NCI-H146 (cell line): ENCODE measurements around the gene QRICH2.
"Not testable (repeated sequence)": the region's sequence is repeated elsewhere in the genome, so short reads cannot be mapped to it uniquely, and the experiment has no call there.

Source experiments
- DNase-seq: peaks from one replicate; lab custom pipeline; 2025; lab: John Stamatoyannopoulos, UW

QRICH2 gene

DNA sequence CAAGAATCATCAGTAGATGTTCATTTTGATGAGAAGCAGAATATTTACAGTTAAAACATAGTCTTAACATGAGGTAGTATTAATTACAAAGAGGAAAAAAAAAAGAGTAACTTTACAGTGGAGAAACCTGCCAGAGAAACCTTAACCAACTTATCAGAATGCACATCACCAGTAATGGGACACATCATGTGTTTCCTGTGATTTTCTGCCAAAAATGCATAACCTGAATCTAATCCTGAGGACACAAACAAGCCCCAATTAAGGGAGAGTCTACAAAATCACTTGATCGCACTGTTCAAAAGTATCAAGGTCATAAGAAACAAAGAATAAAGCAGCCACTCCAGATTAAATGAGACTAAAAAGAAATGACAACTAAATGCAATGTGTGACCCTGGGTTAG is 18.2 kb upstream of the QRICH2 start:
- no peak for DNase-seq

DNA sequence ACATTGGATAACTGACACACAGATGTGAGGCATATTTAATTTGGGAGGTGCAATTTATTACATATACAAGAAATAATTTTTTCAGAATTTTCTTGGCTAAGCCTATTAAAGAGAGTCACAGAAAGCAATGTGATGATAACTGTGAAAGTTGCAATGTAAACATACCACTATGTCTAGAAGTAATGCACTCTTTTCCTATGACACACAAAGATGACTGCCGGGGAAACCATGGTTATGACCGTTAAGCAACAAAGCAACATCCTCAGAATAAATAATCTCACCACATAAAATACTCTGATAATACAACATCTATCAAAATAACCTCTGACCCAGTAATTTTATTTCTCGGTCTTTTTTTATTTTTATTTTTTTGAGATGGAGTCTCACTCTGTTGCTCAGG is 10.5 kb upstream of the QRICH2 start:
- DNase-seq, result no peak

DNA sequence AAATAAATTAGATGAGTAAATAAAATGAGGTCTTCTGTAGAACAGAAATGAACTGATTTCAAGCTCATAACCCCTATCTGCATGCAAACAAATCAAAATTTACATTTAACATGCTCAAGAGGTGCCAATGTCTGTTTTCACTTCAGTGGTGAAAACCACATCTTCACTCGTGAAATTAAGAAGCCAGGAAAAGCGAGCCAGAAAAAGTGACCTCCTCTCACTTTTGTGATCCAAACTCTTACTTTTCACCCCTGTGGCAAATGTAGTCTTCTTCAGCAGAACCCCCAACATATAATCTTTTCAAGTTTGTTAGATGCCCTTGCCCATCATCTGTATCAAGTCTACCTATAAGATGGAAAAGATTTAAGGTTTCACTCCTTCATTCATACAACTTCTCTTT is 9.5 kb upstream of the QRICH2 start:
- DNase-seq, result no peak

DNA sequence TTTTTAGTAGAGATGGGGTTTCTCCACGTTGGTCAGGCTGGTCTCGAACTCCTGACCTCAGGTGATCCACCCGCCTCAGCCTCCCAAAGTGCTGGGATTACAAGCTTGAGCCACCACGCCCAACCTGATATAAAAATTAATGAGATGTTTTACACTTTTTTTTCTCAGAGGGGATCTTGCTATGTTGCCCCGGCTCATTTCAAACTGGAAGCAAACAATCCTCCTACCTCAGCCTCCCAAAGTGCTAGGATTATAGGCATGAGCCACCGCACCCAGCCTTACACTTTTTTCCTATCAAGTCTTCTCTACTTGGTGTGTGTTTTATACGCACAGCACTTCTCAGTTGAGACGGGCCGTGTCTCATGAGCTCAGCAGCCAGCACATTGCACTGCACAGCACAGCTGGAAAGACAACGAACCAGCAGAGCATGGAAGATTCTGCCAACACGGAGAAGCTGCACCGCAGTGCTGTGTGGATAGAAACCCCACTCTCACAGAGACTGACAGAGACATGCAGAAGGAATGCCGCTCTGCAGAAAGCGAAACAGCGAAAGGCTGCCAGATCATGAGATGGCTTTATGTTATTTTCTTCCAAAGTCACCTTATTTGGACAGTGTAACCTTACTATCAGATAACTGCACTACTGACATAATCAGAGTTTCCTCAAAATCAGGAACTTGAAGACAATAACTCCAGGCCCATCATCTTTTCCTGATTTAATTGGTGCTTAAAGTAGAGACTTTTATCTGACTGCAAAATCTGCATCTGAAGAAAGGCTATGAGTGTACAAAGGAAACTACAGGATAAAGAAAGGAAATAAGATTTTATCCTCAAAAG is 6.5 kb upstream of the QRICH2 start:
- no peak for DNase-seq

DNA sequence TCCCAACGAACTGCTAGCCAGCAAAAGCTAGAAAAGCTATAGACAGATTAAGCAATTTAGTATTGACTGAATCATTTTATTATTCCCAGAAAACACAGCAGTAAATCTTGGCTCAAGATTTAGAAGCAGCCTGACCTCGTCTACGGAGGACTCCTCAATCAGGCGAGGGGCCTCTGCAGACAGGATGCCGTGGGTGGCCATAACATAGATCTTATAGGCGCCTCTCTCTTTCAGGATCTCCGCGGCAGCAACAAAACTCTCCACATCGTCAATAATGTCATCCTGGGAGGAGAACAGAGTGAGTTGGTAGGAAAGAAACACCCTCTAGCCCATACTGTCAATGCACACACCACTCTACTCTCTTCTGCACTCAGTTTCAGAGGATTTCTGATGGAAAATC is 4.7 kb upstream of the QRICH2 start:
- no peak for DNase-seq

DNA sequence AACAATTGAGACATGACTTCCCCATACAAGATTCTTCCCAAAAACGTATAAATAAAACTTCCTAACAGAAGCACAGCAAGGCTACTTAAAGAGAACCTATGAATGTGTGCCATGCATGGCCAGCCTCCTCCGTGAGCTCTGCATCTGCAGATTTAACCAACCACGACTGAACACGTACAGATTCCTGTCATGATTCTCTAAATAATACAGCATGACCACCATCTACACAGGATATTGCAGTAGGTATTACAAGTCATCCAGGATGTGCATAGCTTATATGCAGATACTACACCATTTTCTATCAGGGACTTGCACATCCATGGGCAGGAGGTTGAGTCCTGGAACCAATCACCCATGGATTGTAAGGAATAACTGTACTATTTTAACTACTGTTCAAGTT is 1.4 kb upstream of the QRICH2 start:
- no peak for DNase-seq

DNA sequence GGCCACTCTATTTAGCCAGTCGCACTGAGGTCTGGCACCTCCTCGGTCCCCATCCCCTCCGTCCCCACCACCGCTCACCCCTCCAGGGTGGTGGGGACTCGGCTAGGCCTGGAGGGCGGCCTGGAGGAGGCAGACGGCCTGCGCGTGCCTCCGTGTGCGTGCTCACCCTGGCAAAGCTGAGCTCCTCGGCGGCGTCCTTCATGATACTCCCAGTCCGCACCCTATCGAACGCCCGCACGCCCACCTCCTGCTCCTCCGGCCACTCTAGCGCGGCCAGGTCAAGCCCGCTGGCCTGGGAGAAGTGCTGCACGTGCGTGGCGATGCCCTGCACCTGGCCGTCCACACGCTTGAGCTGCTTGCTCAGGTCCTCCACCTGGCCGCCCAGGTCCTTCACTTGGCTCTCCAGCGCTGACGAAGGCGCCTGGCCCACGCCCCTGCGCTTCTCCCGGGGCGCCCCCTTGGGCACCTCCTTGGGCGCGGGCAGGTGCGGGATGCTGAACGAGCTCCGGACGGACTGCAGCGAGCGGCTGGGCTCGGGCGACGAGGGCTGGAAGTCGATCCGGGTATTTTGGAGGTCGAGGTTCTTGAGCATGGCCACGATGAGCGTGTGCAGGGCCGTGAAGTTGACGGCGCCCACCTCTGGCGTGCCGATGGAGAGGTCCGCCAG is 644 bp downstream of the QRICH2 start:
- DNase-seq, result no peak

DNA sequence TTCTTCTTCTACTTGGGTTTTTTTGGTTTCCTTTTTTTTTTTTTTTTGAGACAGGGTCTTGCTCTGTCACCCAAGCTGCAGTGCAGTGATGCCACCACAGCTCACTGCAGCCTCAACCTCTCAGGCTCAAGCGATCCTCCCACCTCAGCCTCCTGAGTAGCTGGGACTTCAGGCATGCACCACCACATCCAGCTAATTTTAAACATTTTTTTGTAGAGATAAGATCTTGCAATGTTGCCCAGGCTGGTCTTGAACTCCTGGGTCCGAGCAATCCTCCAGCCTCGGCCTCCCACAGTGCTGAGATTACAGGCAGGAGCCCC is 3.0 kb downstream of the QRICH2 start:
- DNase-seq, result not testable (repeated sequence)

DNA sequence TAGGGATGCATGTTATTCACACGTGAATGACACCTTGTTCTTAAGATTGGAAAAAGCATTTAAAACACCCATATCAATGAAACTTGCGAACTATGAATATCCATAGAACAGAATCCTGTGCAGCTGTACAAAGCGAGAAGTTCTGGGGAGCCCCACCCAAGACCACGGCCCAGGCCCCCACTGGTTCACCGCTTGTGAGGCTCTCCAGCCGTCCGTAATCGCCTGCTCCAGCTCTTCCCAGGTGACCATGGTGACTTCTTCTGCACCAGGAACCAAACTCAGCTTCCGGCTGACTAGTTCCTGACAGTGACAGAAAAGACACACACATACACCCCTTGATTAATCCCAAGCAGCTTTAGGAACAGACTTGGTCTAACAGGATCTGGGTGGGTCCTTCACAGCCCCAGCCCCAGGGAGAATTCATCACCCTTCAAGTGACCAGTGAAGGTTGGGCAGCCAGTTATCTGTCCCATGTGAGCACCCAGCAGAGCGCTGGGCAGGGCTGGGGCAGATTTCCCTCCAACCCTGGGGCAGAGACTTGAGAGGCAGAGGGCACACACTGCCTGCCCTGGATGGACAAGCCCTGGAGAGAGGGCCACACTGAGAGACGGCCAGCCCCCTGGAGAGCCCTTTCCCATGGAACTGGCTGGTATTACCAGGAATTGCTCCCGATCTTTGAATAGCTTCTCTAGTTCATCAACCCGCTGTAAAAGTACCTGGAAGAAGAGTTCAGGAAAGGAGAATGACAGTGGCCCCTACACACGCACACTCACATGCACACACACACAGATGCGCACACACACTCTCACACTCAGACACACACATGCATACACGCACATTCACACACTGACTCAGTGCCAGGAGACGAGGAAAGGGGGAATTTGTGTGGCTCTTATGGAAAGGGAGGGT is 3.6 kb downstream of the QRICH2 start:
- DNase-seq, result no peak

DNA sequence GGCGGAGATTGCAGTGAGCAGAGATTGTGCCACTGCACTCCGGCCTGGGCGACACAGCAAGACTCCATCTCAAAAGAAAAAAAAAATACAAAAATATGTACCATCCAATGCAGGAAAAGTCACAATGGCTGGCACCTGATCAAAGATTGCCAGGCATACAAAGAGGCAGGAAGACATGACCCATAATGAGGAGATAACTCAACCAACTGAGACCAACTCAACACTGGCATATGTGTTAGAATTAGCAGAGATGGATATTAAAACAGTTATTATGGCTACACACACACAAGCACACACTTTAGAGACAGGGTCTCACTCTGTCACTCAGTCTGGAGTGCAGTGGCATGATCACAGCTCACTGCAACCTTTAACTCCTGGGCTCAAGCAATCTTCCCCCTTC is 10.6 kb downstream of the QRICH2 start:
- no peak for DNase-seq

DNA sequence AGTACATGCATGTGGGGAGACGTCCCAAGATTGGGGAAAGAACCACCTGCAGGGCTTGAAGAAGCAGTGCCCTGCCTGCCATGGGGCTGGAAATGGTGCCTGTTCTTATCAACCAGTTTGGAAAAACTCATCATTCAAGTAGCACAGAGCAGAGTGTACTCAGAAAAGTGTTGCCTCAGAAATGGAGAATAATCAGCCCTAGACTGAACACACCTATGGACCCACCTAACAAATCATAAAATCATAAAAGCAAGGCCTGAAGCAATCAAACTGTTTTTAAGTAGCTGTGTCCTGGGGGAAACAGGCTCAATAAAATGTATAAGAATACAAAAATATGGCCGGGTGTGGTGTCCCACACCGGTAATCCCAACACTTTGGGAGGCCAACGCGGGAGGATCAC is 11.2 kb downstream of the QRICH2 start:
- DNase-seq, result no peak

DNA sequence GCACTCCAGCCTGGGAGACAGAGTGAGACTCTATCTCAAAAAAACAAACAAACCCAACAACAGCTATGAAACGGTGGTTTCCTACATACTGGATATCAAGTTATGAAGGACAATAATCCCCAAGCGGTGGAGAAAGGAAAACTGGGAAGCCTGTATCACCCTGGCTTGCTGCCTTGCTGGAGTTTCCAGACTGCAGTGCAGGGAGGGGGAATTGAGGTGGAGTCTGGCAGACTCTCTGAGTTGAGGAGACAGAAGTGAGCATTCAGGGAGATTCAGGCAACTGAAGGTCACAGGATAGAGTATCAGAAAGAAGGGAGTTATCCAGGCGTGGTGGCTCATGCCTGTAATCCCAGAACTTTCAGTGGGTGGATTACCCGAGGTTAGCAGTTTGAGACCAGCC is 11.9 kb downstream of the QRICH2 start:
- no peak for DNase-seq

DNA sequence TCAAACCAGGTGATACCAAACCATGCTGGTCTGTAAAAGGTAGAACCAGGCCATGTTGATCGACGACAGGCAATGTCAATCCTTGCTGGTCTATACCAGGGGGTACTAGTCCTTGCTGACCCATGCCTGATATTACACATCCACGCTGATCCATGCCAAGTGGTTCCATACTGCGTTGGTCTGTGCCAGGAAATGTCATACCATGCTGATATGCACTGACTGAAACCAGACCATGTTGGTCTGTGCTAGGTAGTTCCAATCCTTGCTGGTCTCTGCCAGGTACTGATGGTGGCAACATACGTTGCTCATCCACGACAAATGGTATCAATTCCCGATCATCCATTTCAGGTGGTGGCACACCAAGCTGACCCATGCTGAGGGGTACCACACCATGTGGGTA is 15.0 kb downstream of the QRICH2 start:
- no peak for DNase-seq

DNA sequence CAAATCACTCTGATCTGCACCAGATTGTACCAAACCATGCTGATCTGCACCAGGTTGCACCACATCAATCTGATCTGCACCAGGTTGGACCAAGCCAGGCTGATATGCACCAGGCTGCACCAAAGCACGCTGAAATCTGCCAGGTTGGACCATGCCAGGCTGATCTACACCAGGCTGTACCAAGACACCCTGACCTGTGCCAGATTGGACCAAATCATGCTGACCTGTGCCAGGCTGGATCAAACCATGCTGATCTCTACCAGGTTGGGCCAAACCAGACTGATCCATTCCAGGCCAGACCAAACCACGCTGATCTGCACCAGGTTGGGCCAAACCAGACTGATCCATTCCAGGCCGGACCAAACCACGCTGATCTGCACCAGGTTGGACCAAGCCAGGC is 15.5 kb downstream of the QRICH2 start:
- DNase-seq, result no peak

DNA sequence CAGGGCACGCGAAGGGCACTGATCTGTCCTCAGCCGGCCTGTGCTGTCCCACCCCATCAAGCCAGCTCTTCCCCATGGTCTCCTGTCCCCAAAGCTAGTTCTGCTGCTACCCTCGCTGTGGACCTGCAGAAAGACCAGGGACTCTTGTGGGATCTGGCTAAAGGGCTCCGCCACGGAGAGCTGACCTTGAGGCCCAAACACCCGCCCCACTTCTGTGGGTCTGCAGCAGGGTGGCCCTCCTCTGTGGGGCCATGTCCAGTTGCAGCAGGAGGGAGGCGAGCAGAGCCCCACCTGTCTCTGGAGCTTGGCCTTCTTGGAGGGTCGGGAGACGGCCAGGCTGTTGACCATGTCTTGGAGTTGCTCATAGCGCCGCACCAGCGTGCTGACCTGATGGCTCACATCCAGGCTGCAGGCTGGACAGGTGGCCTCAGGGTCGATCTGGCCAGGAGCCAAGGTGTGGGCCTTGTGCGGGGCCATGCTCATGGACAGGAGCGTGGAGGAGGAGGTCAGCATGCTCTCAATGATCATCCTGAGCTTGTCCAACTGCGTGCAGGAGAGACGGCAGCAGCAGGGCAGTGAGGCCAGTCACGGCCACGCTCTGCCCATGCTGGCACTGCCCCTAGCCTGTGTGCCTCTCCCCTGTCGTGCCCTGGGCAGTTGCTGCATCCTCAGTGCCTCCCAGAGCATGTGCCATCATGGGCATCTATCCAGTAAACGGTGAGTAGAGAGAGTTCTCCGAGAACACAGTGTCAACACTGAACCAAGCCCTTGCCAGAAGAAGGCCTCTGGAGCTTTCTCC is 26.3 kb downstream of the QRICH2 start:
- no peak for DNase-seq

DNA sequence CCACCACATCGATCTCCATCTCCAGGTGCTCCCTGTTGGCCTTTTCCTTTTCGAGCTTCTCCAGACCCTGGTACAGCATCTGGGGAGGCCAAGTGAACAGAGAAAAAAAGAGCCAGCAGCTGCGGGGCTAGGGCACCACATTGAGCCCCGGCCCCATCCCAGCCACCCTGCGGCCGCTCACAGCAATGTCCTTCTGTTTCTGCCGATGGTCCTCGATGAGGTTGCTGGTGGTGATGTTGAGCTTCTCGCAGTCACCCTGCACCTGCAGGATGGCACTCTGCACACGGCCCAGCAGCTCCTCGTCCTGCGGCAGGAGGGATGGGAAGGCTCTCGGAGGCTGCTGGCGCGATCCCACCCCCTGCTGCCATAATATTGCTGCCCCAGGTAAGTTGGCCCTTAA is 27.4 kb downstream of the QRICH2 start:
- no peak for DNase-seq

DNA sequence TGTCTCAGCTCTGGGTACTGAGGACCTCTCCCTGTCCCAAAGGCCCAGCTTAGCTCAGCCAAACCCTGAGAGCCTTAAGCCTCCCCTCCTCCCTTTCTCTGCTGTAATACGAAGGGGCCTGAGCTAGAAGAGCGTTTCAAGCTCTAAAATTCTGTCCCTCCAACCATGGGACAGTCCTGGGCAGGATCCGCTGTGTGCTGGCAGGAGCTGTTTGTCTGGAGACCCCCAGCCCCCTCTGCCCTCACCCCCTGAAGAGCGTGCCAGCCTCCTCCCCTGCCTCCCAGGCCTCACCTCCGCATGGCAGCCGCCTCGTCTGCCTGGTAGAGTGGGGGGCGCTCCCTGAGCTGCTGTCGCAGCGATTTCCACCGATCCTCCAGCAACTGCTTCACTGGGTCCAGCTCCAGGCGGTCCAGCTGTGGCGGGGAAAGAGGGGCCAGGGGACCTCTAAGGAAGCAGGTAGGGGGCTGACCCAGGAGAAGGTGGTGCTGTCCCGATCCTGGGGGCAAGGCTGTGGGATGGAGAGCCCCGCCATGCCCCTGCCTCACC is 28.3 kb downstream of the QRICH2 start:
- no peak for DNase-seq

DNA sequence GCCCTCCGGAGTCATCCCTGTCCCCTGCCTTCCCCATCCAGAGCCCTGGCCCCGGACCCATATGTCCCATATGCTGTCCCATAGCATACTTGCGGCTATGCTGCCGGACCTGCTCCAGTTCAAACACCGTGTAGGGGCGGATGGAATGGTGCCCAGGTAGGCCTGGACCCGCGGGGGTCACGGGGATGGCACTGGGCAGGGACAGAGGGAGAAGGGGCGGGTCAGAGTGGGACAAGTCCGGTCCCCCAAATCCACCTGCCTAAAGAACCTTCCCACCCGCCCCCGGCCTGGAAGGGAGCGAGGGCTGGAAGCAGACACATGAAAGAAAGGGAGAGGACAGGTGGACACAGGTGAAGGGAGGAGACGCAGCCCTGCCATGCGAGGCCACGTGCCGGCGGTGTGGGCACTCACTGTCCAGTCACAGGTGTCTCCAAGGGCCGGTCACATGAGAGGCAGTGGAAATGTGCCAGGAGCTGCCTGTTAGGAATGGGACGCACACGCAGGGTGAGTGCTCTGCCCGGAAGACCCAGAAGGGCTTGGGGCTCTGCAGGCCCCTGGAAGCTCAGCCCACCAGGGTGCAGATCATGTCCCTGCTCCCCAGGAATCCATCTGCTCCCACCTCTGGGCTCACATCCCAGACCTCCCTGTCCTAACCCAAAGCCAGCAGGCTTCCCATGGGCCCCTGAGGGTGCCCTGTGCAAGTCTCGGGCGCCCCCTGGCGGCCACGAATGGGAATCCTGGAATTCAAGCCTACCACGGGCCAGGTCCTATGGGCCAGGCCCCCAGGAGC is 28.9 kb downstream of the QRICH2 start:
- peak; percentile 66 for DNase-seq

DNA sequence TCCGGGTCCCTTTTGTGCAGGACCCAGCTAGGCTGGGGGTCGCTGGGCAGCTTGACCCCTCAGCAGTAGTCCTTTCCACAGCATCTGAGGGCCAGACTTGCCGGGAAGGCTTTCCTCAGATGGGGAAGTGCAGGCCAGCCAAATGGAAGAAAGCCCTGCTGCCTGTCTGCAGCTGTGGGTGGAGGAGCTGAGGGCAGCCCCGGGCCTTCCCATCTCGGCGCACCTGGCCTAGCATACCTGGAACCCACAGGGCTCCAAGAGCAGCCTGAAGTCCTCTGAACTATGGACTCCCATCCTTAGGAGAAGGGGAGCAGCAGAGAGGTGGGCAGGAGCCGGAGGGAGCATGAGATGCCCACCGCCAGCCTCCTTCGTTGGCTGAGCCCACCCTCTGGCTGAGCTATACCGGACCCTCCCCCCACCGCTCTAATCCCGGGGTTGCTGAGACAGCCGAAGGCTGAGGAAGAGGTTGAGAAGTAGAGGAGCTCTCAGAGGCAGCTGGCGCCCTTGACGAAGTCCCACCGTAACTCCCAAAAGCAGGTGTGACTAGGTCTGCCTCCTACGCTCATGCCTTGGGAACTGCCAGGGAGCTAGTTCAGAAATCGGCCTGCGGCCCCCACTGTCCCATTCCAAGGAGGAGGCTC is 29.7 kb downstream of the QRICH2 start:
- no peak for DNase-seq
